Adrenal gland (tissue), 12 donors: ENCODE measurements around the gene FIBIN. TPM values are rescaled to one million over a fixed set of nuclear protein-coding genes. Genes with fewer than 3 reads are reported as not detected.

Source experiments
- DNase-seq, 7 donors: peaks; one replicate each; pipeline ENCODE4 v3.0.0-alpha.2; 2019 to 2020
- H3K27ac ChIP-seq, 5 donors: fragments of 200-600 bp; sonication (generic) in 4 of 5; 1 replicate in 3 of 5; 2 replicates in 2 of 5; pipeline versions ENCODE4 v1.5.1 to v1.8.0; 2016 to 2020; ENCODE audit warnings: mild to moderate bottlenecking in 1 of 5
- H3K27me3 ChIP-seq: fragments of 200-600 bp; 2 replicates; pipeline ENCODE4 v1.8.0; 2021
- H3K36me3 ChIP-seq, 2 donors: fragments of 200-600 bp; replicated peaks in 1 of 2; 1 replicate in 1 of 2; 2 replicates in 1 of 2; pipeline versions ENCODE4 v1.5.1 to v1.8.0; 2018 to 2022
- H3K4me1 ChIP-seq, 2 donors: fragments of 200-600 bp; replicated peaks in 1 of 2; 1 replicate in 1 of 2; 2 replicates in 1 of 2; pipeline versions ENCODE4 v1.5.1 to v1.8.0; 2018 to 2021
- H3K4me3 ChIP-seq, 4 donors: fragments of 200-600 bp; sonication (generic) in 3 of 4; one replicate each; pipeline ENCODE4 v1.5.1; 2016 to 2018
- H3K9me3 ChIP-seq, 3 donors: fragments of 200-600 bp; sonication (generic) in 1 of 3; replicated peaks in 1 of 3; 1 replicate in 2 of 3; 2 replicates in 1 of 3; pipeline versions ENCODE4 v1.5.1 to v1.8.0; 2016 to 2021
- POLR2A ChIP-seq, 2 donors: fragments of 450-650 bp; IDR thresholded peaks; one replicate each; pipeline ENCODE4 v1.6.1; 2017; ENCODE audit warnings: antibody characterized with exemption in 2 of 2, mild to moderate bottlenecking in 2 of 2, moderate library complexity in 1 of 2
- WGBS, 4 donors: extraction: QIAGEN DNeasy Blood & Tissue Kit in 2 of 4; methylation state at CpG; one replicate each; pipeline versions ENCODE4 v1.1.5 to v1.1.7; 2013 to 2017; 5-methylcytosine and 5-hydroxymethylcytosine counted together
- intact Hi-C, 2 donors: fragments of 100-400 bp; cut with DNase I; formaldehyde crosslinking; loops; one replicate each; pipeline versions ENCODE4 v1.14.1 to v1.15.0; 2022 to 2023
- polyA plus RNA-seq, 3 donors: library from polyadenylated mRNA; stranded (reverse); fragments of 200-250 nt in 2 of 3; fragments of 350-450 nt in 1 of 3; fragmentation: Illumina TruSeq in 1 of 3; extraction: RNeasy Lipid Tissue Mini Kit (QIAGEN cat#74804) in 1 of 3; gene quantifications; one replicate each; pipeline ENCODE4 v1.2.3, GENCODE V29; 2013 to 2014
- total RNA-seq, 9 donors: library from RNA; depleted of rRNA in 4 of 9; stranded (reverse); fragments of >200 nt in 4 of 9; fragments of 120-200 nt in 1 of 9; fragmentation: NEBNext Ultra II Directional in 1 of 9; extraction: Animal tissue kit (Norgen Biotek cat#: 25700) in 1 of 9; gene quantifications; one replicate each; pipeline versions ENCODE4 v1.1.0 to v1.2.4, GENCODE V29; 2013 to 2023
- TF ChIP-seq, protein P1 (sequence below), 6 experiments: fragments of 450-650 bp in 4 of 6; fragments of 200-600 bp in 2 of 6; sonication (generic) in 1 of 6; IDR thresholded peaks; 1 replicate in 5 of 6; 2 replicates in 1 of 6; pipeline versions ENCODE4 v1.5.1 to v1.8.0; 2016 to 2021; ENCODE audit warnings: antibody characterized with exemption in 6 of 6, mild to moderate bottlenecking in 2 of 6, moderate library complexity in 1 of 6
- donor health status: healthy with polysubstance abuse.
- donor health status: Bipolar disorder and iron deficiency.
- donor health status: DM: yes; HTN: yes; CAD: no.
- donor health status: DM: no; HTN: no; CAD: no.
- donor health status: DM: no; HTN: no; CAD: no.
- donor health status: DM: yes; HTN: yes; CAD: no.

FIBIN gene
- total and polyA plus RNA-seq, 12 donors, result 1.4 to 11.1 (median 3.9) TPM

DNA sequence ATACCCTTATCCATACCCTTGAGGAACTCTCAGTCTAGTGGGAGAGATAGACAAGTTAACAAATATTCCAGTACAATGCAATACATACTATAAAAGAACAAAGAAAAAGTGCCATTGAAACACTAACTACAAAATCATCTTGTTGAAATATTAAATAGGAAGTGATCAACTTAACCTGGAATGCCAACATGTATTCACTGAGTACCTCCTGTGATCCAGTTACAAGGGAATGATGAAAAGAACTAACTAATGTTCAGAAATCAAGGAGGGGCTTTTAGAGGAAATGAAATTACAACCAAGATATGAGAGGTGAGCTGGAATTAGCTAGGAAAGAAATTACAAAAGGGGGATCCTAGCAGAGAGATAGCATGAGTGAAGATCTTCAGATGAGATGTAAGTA, 6.2 kb upstream of the FIBIN start:
- H3K4me1 ChIP-seq, result no peaks in the 10 kb centered on the region
- H3K9me3 ChIP-seq, result no peaks in the 10 kb centered on the region
- H3K4me3 ChIP-seq, result no peak overlapping the region
- intact Hi-C loops, result no loop called here
- no peaks in the 10 kb centered on the region for H3K27me3 ChIP-seq
- TF ChIP-seq, protein P1, sequence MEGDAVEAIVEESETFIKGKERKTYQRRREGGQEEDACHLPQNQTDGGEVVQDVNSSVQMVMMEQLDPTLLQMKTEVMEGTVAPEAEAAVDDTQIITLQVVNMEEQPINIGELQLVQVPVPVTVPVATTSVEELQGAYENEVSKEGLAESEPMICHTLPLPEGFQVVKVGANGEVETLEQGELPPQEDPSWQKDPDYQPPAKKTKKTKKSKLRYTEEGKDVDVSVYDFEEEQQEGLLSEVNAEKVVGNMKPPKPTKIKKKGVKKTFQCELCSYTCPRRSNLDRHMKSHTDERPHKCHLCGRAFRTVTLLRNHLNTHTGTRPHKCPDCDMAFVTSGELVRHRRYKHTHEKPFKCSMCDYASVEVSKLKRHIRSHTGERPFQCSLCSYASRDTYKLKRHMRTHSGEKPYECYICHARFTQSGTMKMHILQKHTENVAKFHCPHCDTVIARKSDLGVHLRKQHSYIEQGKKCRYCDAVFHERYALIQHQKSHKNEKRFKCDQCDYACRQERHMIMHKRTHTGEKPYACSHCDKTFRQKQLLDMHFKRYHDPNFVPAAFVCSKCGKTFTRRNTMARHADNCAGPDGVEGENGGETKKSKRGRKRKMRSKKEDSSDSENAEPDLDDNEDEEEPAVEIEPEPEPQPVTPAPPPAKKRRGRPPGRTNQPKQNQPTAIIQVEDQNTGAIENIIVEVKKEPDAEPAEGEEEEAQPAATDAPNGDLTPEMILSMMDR (IDR thresholded peaks at IDR 0.05), result no peak
- no peak for TF ChIP-seq POLR2A (IDR thresholded peaks at IDR 0.05)
- H3K36me3 ChIP-seq, result no peaks in the 10 kb centered on the region
- no peak overlapping the region for H3K27ac ChIP-seq
- DNase-seq, result no peak

DNA sequence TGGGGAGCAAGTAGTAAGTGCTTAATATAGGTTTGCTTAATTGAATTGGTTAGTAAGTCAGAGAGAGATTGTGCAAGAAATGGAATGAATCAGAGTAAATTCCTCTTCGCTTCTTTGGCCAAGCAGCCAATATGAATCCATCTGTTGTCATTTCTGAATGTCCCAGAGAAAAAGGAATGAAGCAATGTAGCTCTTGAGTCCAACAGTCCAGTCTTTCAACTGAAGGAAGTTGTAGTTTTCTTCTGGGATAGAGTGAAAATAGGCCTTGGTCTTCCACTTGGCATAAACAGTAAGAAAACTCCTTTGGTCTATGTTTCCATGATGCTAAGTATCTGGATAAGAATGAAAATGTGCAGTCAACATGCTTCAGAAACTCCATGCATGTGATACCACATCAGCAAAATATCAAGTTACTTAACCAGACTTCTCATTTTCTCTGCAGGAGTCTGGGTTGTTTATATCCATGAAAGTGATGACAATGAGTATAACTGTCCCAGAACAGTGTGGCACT, 1.8 kb upstream of the FIBIN start:
- intact Hi-C loops, result no loop called here
- H3K9me3 ChIP-seq, result no peaks in the 10 kb centered on the region
- H3K36me3 ChIP-seq, result no peaks in the 10 kb centered on the region
- no peaks in the 10 kb centered on the region for H3K4me1 ChIP-seq
- peak in 1 of 7 donors; percentile 12 for DNase-seq
- no peak for TF ChIP-seq POLR2A (IDR thresholded peaks at IDR 0.05)
- TF ChIP-seq, protein P1 (IDR thresholded peaks at IDR 0.05), result no peak
- no peak overlapping the region for H3K4me3 ChIP-seq
- WGBS, 4 donors, result 30 to 49% (median 45%) methylated on average over 1 of the region's 1 CpG
- H3K27me3 ChIP-seq, result no peaks in the 10 kb centered on the region
- no peak overlapping the region for H3K27ac ChIP-seq

DNA sequence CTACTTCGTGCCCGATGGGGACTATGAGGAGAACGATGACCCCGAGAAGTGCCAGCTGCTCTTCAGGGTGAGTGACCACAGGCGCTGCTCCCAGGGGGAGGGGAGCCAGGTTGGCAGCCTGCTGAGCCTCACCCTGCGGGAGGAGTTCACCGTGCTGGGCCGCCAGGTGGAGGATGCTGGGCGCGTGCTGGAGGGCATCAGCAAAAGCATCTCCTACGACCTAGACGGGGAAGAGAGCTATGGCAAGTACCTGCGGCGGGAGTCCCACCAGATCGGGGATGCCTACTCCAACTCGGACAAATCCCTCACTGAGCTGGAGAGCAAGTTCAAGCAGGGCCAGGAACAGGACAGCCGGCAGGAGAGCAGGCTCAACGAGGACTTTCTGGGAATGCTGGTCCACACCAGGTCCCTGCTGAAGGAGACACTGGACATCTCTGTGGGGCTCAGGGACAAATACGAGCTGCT, 751 bp downstream of the FIBIN start:
- TF ChIP-seq, protein P1 (IDR thresholded peaks at IDR 0.05), result no peak
- no peak for TF ChIP-seq POLR2A (IDR thresholded peaks at IDR 0.05)
- H3K27ac ChIP-seq, result peak overlapping the region in 1 of 5 donors; percentile 69
- intact Hi-C loops, result no loop called here
- no peaks in the 10 kb centered on the region for H3K9me3 ChIP-seq
- no peaks in the 10 kb centered on the region for H3K27me3 ChIP-seq
- peak overlapping the region in 2 of 4 donors; percentile 6 to 33 for H3K4me3 ChIP-seq
- H3K36me3 ChIP-seq, result no peaks in the 10 kb centered on the region
- 53 to 66% (median 60%) methylated on average over 10 to 19 of the region's 19 CpGs for WGBS, 4 donors
- peak in 1 of 7 donors; percentile 11 for DNase-seq
- no peaks in the 10 kb centered on the region for H3K4me1 ChIP-seq

DNA sequence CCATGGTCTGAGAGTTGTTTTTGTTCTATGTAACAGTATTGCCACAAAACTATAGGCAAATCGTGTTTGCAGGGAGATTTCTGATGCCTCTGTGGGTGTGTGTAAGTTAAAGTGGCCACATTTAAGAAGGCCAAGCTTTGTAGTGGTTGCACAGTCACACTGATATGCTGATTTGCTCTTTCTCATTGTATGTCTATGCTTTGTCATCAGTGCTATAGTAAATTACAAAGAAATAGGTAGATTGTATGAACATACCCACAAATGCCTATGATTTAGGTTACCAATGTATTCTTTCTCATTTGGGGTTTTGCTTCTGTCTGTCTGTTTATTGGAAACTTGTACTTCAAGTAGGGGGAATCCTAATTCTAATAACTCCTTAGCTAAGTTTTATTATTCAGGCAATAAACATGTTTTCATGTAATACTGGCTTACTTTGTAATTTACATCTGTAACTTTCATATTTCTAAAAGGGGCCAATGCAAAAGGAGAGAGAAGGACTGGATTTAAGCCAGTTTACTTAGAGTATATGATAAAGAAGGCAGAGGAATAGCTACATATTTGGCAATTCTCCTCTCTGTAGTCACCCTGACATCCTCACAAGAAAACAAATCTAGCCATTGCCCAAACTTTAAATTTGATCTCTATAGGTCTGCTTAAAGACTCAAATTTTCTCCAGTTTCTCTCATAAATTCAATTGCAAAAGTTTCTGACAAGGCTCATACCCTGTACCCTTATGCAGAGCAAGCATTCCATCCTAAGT, 2.0 kb downstream of the FIBIN start:
- Histone ChIP-seq H3K4me1 (no peaks in the 10 kb centered on the region), H3K27ac (no peak overlapping the region), H3K4me3 (peak overlapping the region in 1 of 4 donors; percentile 33), H3K36me3 (no peaks in the 10 kb centered on the region), H3K27me3 (no peaks in the 10 kb centered on the region), H3K9me3 (no peaks in the 10 kb centered on the region)
- intact Hi-C loops, result no loop called here
- TF ChIP-seq POLR2A (IDR thresholded peaks at IDR 0.05), result no peak
- TF ChIP-seq, protein P1 (IDR thresholded peaks at IDR 0.05), result no peak
- 21 to 34% (median 27%) methylated on average over 1 of the region's 1 CpG for WGBS, 4 donors
- DNase-seq, result no peak
